ENCODE results near the gene SNX3.

GRCh38 chr6:108227290-108227689 lies 33.5 kb downstream of the SNX3 start:
- TF ChIP-seq, protein P1, sequence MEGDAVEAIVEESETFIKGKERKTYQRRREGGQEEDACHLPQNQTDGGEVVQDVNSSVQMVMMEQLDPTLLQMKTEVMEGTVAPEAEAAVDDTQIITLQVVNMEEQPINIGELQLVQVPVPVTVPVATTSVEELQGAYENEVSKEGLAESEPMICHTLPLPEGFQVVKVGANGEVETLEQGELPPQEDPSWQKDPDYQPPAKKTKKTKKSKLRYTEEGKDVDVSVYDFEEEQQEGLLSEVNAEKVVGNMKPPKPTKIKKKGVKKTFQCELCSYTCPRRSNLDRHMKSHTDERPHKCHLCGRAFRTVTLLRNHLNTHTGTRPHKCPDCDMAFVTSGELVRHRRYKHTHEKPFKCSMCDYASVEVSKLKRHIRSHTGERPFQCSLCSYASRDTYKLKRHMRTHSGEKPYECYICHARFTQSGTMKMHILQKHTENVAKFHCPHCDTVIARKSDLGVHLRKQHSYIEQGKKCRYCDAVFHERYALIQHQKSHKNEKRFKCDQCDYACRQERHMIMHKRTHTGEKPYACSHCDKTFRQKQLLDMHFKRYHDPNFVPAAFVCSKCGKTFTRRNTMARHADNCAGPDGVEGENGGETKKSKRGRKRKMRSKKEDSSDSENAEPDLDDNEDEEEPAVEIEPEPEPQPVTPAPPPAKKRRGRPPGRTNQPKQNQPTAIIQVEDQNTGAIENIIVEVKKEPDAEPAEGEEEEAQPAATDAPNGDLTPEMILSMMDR (IDR thresholded peaks at IDR 0.05), result no peak
- no peak for TF ChIP-seq POLR2AphosphoS5 (IDR thresholded peaks at IDR 0.05)
- TF ChIP-seq EP300 (IDR thresholded peaks at IDR 0.05), result no peak
- no peak for TF ChIP-seq POLR2A (IDR thresholded peaks at IDR 0.05)

Measured in suprapubic skin (tissue), 4 donors.